HG03196 (cell line): ENCODE results near the gene LRG1.

ENCODE experiments used
- ATAC-seq: cut with Tn5 transposase; IDR thresholded peaks from one replicate; pipeline ENCODE4 v1.9.1; 2021; ENCODE audit not compliant: unreplicated experiment

Gene LRG1

DNA sequence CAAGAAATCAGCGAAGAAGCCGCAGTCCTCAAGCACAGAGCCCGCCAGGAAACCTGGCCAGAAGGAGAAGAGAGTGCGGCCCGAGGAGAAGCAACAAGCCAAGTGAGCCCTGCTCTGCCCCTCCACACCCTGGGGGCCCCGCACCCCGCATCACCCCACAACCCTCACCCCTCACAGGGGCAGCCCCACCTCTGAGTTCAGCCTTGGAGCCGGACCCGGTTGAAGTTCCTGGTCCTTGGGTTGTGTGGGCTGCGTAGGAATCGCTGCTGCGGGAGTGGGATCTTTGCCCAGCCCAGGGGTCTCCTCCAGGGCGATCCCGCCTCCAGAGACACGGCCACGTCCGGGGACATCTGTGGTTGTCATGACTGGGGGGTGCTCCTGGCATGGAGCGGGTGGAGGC lies 43.5 kb downstream of the LRG1 start:
- no peak for ATAC-seq

GRCh38 chr19:4495471-4495870 lies 44.4 kb downstream of the LRG1 start:
- ATAC-seq, result no peak

GRCh38 chr19:4494691-4495064 lies 45.2 kb downstream of the LRG1 start:
- ATAC-seq, result no peak

GRCh38 chr19:4493929-4494690 lies 45.7 kb downstream of the LRG1 start:
- no peak for ATAC-seq

- no peak for ATAC-seq
Observed at GRCh38 chr19:4493104-4493928, 46.5 kb downstream of the LRG1 start.

DNA sequence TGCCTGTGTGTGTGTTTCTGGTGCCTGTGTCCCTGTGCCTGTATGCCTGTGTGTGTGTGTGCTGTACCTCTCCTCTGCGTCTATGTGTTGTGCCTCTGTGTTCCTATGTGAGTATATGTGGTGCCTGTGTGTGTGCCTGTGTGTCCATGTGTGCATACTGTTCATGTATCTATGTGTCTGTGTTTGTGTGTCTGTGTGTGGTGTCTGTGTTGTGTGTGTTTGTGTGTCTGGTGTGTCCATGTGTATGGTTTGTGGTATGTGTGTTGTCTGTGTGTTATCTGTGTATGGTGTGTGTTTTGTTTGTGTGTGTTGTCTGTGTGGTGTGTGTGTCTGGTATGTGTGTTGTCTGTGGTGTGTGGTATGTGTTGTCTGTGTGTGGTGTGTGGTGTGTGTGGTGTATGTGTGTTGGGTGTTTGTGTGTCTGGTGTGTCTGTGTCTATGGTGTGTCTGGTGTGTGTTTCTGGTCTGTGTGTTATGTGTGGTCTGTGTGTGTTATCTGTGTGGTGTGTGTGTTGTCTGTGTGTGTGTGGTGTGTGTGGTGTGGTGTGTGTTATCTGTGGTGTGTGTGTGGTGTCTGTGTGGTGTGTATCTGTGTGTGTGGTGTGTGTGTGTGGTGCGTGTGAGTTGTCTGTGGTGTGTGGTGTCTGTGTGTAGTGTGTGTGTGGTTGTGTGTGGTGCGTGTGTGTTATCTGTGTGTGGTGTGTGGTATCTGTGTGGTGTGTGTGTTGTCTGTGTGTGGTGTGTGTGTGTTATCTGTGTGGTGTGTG lies 47.3 kb downstream of the LRG1 start:
- ATAC-seq, result no peak

DNA sequence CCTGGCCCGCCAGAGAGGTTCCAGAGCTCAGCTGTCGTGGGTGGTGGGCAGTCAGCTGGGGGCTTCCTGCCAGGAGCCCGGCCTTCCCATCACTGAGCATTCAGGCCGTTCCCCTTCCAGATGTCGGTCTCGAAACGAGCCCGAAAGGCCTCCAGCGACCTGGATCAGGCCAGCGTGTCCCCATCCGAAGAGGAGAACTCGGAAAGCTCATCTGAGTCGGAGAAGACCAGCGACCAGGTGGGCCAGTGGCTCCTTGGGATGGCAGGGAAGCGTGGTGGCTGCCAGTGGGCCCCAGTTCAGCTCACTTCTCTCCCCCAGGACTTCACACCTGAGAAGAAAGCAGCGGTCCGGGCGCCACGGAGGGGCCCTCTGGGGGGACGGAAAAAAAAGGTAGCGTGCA lies 48.4 kb downstream of the LRG1 start:
- ATAC-seq, result no peak

DNA sequence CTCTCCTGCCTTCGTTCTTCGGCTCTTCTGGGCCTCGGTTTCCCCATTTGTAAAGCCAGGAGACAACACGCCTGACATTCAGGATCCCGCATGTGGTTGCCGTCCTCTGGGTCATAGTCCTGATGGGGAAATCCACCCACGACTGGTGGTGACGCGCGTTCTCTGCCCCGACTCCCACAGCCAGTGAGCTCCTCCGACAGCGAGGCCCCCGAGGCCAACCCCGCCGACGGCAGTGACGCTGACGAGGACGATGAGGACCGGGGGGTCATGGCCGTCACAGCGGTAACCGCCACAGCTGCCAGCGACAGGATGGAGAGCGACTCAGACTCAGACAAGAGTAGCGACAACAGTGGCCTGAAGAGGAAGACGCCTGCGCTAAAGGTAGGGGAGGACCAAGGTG lies 51.3 kb downstream of the LRG1 start:
- no peak for ATAC-seq

- ATAC-seq, result no peak
Observed at GRCh38 chr19:4487572-4487971, 52.3 kb downstream of the LRG1 start.
